ENCODE data around the gene EIF1AY.
A peak's percentile ranks its signal among the peaks of the same experiment; 100 is the strongest.
"Not testable (repeated sequence)": the region's sequence is repeated elsewhere in the genome, so short reads cannot be mapped to it uniquely, and the experiment has no call there.

The EIF1AY gene, protein sequence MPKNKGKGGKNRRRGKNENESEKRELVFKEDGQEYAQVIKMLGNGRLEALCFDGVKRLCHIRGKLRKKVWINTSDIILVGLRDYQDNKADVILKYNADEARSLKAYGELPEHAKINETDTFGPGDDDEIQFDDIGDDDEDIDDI

GRCh38 chrY:20575531-20576121 is at the start of gene EIF1AY:
TSS of gene EIF1AY (plus strand) at chrY:20575776. CDS start at chrY:20575872, 96 bp downstream.
- peak in 31 of 56 donors; percentile 17 to 95 (median 82) for DNase-seq

DNA sequence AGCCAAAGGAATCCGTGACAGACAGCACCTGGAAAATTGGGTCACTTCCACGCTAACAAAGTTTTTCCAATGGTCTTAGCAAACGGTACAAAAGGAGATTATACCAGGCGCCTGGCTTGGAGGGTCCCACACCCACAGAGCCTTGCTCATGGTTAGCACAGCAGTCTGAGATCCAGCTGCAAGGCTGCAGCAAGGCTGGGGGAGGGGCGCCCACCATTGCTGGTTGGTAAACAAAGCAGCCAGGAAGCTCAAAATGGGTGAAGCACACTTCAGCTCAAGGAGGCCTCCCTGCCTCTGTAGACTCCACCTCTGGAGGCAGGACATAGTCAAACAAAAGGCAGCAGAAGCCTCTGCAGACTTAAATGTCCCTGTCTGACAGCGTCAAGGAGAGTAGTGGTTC is 47.1 kb upstream of the EIF1AY start:
- DNase-seq, result no peak

DNA sequence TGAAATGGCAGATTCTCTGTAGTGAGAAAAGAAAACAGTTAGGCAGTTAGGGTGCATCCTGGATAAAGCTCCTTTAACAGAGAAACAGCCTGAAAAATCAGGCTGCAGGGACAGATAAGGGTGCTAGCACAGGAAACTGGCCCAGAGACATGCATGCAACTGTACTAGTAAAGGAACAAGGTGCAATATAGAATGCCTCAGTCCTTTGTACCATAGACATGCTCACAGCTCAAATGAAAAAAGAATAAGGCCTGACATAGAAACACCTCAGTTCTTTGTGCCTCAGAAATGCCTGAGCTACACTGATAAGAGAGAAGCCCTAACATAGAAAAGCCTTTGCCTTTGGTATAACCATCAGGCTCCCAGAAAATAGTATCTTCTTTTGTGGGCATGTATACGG is 37.4 kb upstream of the EIF1AY start:
- DNase-seq, result no peak

DNA sequence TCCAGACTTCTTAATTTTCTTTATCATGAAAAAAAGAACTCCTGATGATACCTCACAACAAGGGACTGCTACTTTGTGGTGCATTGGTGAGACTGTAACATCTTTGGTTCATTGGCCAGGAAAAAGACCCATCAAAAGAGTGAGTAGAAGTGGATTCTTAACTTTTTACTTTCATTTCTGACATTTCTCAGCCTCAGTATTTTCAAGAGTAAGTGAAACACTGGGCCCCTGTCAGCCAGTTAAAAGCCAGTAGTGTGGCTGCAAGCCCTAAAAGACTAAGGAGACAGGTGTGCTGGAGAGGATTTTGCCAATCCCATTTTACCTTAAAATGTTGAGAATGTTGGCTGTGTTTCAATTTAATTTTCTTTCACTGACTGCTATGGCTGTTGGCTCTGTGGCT is 36.6 kb upstream of the EIF1AY start:
- no peak for DNase-seq

GRCh38 chrY:20544451-20544960 is 31.1 kb upstream of the EIF1AY start:
- no peak for DNase-seq

- DNase-seq, result no peak
Measured at GRCh38 chrY:20546071-20546470, 29.5 kb upstream of the EIF1AY start.

DNA sequence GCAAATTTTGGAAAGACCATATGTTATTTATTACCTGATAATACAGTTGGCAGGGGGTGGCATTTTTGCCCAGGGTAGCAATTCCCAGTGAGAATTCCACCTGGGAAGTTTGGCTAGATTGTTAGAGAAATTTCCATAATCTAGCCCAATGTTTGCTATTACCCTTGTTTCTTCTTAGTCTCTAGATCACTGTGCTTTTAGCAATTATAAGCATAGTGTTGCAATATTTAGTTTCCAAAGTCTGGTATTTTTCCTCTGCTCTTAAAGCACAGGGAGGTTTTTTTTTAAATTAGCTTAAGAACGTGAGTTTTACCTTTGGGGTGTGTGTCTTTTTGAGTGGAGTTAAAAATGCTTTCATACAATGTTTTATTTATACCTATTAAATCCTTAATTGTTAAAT is 26.3 kb upstream of the EIF1AY start:
- DNase-seq, result no peak

- DNase-seq, result no peak
Measured at GRCh38 chrY:20551840-20552239, 23.7 kb upstream of the EIF1AY start.

- DNase-seq, result not testable (repeated sequence)
Measured at GRCh38 chrY:20552764-20553323, 22.7 kb upstream of the EIF1AY start.

DNA sequence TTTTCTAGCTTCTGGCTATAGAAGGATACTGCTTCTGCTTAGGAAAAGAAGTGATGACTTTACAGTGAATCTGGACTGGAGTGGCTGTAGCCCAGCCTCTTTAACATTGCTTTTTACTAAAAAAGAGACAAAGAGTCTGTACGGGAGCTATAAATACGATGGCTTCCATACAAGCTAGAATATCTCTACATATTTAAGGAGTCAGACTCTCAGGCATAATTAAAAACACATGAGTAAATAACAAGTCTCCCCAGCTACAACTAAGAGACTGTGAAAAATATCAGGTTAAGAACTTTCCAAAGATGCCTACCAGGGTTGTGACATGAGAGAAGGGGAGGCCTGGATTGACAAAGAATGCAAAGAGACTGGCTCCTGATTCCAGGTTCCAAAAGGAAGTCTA is 19.8 kb upstream of the EIF1AY start:
- no peak for DNase-seq

GRCh38 chrY:20558677-20559076 is 16.9 kb upstream of the EIF1AY start:
- DNase-seq, result no peak

DNA sequence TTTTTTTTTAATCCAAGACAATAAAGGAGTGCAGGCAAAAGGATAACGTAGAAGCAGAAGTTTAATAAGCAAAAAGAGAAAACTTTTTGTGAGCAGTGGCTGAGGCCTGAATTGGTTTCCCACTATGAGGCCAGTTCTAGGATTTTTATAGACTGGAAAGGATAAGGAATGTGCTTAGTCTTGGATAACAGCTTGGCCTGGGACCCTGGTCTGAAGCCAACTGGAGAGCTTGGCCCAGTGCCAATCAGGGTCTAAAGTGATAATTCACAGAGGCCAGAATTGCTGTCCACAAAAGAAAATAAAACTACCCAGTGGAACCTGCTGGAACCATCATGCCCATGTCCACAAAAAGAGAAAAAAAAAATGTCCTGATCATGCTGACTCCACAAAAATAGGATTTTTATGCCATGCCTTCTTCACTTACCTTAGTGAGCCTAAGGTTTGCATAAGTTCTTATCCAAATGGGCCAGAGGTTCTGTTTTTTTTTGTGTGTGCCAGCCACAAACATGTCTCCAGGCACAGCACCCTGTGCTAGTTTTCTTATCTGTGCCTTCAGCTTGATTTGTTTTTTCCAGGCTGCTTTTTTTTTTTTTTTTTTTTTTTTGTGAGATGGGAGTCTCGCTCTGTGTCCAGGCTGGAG is 15.6 kb upstream of the EIF1AY start:
- DNase-seq, result peak in 3 of 56 donors; percentile 0

- DNase-seq, result no peak
Measured at GRCh38 chrY:20571306-20571705, 4.3 kb upstream of the EIF1AY start.

GRCh38 chrY:20576506-20576905 is 930 bp downstream of the EIF1AY start:
- DNase-seq, result no peak

- DNase-seq, result no peak
Measured at GRCh38 chrY:20578206-20578605, 2.6 kb downstream of the EIF1AY start.

GRCh38 chrY:20581687-20582086 is 6.1 kb downstream of the EIF1AY start:
- no peak for DNase-seq

DNA sequence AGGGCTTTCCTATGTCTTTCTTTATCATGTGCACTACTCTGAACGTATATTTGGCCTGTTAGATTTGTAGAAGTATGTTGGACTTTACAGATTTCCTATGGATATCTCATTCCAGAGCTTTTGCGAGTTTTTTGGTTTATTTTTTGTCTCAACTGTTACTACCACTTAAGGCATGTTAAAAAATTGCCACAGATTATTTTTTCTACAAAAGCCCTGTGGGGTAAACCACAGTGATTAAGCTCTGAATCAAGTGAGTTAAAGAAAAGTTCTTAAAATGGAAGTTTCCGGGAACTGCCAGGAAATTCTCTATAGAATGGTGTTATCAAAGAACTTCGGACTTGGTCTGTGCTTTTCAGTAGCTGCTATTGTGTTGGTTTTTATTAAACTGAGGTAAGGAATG is 10.6 kb downstream of the EIF1AY start:
- no peak for DNase-seq

Data from nucleus accumbens (tissue), 56 donors.